AG08396 (cell line): ENCODE measurements around the gene ARHGAP26.

Experiments
- DNase-seq: peaks from one replicate; pipeline ENCODE4 v3.0.0; 2012; ENCODE audit warnings: low spot score, mixed read lengths

ARHGAP26 gene

DNA sequence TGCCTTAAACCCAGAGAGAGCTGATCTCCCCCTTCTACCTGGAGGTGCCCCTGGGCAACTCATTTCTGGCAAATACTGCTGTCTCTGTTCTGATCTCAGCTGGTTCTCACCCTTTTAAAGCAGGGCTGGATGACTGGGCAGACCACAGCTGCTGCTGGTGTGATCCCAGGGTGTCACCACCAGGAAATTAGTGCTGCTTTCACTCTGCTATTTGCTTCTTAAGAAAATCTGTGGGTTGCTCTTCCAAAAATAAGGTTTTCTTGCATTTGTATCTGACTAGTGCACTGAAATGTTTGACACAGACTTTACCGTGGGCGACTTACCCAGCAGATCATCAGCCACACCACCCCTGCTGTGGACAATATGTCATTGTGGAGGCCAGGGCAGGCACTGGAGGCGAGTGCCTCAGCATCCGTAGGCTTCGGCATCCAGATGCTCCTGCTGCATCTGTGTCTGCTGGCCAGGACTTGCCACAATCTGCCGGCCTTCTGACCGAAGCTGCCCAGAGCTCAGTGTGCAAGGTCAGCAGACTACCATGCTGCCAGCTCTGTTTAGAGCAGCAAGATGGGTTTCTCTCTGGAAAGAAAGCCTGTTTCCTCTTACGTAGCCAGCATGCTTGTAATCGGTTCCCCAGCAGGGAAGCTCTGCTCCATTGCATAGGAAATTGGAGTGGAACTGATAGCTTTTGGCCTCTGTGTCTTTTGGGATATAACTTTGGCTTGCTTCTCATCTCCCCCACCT is 13.6 kb downstream of the ARHGAP26 start:
- DNase-seq = peak; percentile 10

DNA sequence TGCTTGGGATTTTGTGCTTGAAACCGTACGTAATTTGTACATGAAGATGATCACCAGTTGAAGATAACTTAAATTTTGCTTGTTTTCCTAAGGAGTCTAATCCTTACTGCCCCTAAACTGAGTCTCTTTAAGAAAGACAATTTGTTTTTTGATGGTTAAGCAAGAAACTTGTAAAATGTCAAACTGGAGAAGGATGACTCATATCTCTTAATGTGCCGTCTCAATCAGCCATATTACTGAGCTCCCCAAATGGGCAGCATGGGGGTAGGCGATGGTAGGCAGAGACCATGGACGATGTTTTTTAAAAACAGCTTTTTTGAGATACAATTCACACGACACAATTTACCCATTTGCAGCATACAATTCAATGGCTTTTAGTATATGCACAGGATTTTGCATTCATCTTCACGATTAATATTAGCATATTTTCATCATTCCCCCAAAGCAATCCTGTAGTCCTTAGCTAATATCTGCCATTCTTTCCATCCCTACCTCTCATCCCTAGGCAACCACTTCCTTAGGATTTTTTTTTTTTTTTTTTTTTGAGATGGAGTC is 14.3 kb downstream of the ARHGAP26 start:
- DNase-seq = no peak

DNA sequence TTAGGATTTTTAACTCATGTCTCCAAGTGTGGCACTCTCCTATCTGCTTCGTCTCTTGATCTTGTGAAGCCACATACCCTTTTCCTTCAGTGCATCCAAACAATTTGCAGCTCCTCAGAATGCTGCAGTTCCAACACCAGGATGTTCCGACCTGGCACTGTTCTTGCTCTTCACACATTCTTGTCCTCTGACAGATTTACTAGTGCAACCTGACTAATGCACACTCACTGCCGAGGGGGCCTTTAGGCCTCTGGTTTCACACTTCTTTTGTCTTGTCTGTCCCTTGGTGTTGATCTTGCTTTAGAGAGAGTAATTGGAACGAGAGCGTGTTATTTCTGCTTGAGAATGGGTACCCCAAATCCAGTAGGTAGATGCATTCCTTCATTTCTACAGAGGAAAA is 15.0 kb downstream of the ARHGAP26 start:
- DNase-seq = no peak

DNA sequence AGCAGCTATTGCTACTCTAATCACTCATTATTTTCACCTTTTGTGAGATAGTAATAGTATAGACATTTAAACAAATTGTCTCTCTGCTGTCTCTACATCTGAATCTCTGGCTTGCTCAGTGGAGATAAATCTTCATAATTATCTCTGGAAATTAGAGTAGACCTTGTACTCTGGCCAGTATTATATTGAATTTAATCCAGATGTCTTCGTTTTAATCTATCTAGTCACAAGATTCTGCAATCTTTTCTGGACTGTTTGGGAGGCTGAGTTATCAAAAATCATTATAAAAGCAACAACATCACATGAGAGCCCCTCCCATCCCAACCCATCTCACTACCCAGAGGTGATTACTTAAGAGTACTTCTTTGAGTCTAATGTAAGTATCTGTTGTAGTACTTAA is 19.0 kb downstream of the ARHGAP26 start:
- no peak for DNase-seq

DNA sequence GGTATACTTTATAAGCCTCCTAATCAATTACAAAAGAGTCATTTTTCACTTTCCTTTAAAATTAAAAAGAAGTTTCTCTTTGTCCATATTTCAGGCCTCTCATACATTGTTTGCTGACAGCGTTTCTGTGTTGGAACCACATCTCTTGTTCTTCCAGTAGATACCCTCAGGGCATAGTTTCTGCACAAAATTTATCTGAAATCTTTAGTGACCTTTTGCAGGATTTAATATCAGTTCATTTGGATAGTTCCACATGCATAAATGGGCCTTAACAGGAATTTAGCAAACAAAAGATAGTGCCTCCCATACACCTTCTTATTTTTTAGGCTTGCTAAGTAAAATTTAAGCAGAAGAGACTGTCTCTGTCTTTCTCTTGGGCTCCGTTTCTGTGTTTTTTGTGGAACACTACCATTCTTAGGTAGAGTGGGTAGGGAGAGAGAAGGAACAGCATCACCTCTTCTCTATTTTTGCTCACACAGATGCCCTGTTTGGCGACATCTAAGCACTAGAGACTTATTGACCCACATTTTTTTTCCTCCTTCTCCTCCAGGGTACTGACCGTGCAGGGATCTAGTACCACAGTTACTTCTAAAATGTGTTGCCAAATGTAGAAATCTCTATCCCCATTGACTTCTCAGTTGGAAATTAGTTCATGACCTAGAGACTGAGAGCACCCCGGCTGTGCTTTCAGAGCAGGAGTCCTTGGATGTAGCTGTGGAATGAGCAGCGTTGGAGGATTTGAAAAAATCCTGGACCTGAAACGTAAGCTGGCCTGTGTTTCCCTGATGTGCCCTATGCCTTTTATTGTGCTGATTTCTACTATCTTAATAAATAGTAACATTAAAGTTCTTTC is 22.1 kb downstream of the ARHGAP26 start:
- no peak for DNase-seq

DNA sequence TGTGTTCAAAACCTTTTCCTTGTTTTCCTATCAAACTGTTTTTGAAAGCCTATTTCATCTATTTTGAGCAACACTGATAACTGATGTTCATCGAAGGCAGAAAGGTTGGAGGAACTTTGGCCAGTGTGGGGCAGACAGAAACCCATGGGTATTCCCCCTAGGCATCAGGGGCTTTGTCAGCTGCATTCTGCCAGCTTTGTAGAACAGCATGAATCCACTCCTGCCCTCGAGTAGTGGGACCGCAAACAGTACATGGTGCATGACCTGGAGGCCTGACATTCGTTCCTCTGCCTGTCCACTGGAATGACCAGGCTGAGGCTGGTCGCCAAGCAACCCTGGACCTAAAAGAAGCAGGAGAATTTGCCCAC is 22.7 kb downstream of the ARHGAP26 start:
- DNase-seq = no peak

DNA sequence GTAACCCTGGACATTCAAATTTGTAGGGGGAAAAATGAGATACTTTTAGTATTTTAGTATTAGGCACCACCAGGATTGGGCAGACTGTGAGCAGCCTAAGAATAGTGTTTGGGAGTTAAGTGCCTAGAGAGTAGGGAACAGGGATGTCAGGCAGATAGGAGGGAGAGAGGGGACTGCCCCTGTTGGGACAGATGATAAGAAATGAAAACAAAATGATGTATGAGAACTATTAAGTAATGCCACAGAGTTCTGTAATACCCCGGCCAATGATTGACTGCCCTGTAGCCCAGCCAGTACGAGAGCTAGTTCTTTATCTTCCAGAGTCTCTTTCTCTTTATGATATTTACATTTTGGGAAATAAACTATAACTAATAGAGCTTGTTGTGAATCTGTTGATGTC is 24.4 kb downstream of the ARHGAP26 start:
- no peak for DNase-seq

DNA sequence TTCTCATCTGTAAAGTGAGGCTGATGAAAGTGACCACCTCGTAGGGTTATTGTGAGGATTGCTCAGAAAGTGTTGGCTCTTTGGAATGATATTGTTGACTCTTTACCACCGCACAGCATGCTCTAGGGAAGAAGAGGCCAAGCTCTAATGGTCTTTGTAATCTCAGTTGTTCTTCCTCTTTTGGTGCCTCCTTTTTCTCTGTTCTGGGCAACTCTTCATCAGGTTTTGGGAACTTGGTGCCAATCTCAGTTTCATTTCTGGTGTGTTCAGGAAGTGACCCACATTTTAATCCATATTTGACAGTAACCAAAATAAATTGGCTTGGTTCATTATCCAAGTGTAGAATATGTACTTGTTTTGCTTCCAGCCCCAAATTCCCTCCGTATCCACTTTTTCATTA is 25.1 kb downstream of the ARHGAP26 start:
- no peak for DNase-seq

DNA sequence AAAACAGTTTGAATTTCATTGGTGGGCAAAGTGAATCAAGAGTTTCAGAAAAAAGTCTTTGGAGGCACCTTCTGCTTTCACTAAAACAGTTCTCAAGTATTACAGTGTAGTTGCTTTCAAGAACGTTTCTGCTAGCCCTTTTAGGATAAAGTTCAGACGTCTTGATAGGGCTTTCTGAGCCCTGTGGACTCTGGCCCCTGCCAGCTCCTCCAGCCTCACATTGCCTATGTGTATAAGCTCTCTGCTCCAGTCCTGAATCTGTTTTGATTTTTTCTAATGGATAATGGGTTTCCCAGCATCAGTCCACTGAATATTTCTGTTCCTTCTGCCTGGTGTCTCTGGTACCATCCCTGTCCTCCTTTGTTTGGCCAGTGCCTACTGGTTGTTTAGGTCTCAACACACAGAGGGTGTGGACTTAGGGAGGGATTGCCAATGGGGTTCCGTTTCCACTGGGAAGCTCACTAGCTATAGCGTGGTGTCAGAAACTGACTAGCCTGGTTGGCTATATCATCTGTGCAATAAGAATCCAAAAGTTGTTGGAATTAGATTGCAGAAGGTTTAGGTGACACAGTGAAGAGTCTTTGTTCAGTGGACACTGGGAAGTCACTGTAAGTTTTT is 26.4 kb downstream of the ARHGAP26 start:
- DNase-seq = no peak

DNA sequence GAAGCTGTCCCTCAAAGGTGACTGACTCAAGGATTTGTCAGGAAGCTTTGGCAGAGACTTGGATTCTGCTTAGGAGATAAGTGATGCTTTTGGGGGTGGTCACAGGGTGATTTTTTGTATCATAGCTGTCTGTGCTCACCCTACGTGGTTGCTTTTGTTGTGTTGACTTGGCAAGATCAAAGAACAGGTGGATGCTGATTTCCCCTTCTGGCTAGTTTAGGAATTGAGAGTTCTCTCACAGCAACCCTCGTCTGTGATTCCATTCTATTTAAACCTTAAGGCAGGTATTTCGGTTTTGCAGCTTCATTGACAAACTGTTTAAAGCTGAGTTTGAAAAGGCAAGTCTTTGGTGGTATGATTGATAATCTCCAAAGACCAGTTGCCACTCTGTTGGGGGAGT is 27.2 kb downstream of the ARHGAP26 start:
- no peak for DNase-seq

DNA sequence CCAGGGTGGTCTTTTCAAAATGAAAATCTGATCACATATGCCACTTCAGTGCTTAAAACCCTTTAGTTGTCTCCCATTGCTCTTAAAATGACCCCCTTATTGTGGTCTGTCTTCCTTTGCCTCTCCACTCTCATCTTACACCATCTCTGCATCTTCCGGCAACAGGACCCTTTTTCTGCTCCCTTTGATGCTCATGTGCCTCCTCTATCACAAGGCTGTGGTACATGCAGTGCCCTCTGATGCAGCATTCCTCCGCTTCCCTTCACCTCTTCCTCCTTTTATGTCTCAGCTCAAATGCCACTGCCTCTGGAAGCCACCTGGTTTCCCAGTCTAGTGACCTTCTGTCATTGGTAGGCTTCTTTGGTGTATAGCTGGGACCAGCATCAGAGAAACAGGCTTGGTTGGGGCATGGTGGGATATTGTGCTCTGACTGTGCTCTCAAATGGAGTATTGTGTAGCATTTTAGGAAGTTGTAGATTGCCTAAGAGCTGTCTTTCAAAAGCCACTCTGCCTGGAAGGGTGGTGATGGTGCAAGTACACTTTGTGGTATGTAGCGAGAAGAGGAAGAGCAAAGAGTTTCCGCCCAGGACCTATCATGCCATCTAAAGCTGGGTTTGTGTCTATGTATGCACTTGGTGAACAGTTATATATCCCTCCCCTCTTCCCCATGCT is 28.1 kb downstream of the ARHGAP26 start:
- DNase-seq = no peak

DNA sequence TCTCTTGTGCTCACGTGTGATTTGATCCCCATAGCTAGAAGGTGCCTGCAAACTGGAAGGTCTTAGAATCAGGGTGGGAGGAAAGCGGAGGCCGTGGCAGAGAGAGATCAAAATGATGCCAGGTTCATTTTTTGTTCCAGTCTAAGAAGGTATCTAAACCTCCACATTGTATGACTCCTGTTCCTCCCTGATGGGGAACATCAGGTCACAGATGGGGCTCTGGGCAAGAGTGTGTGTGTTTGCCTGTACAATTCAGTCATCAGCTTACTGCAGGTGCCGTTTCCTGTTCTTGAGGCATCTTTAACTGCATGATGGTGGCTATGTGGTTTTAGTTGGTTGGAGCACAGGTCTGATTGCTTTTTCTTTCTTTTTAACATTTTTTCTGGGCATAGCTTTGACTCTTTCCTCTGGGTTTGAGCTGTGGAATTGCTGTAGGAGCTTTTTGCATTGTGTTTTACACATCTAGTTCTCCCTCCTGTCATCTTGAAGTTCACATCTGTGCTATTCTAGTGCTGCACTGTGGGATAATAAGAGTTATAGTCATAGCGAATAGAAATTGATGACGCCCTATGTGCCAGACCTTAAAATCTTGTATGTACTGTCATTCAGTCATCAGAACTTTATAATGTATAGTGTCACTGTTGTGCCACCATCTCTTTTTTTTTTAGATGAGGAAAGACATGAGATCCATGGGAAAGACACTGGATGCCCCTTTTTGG is 30.8 kb downstream of the ARHGAP26 start:
- no peak for DNase-seq

DNA sequence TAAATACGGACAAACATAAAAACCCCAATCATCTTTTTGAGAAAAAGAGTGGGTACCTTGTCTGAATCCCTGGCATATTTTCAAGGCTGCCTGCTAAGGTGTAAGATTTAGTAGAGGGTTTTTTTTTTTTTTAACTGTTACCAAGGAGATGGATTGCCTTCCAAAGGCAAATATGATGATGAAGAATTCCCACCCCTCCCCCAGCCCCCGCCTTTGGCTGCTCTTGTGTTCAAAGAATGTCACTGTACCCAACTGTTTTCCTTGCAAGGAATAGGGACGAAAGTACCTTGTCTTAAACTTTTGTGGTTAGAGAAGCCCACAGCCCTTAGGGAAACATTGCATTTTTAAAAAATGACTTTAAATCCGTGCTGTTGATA is 31.3 kb downstream of the ARHGAP26 start:
- no peak for DNase-seq

DNA sequence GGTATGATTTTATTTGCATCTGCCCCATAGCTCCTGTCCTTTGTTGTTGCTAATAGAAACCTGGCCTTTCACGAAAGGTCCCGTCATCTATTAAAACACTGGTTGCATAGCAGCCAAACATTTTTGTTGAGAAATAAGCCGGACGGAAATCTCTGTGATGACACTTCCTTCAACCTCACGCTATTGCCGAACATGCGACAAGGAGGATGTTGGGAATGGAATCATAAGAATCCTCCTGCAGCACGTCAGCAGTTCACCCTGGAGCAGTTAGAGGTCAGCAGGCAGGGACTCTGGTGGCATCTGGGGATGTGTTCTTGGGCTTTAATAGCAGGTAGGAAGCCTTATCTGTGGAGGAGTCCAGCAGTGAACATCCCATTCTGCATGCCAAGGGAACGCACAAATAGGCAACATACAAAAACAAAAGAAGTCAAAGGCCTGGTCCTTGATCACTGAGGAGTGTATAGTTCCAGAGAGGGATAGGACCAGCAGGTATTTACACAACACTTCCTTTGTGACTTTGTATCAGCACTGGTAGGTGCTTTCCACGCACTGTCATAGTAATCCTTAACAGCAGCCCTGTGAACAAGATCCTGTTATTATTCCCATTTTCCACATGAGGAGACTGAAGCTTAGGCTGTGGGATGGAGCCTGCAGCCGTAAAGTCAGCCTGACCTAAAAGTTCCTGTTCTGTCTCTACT is 33.4 kb downstream of the ARHGAP26 start:
- DNase-seq = no peak

DNA sequence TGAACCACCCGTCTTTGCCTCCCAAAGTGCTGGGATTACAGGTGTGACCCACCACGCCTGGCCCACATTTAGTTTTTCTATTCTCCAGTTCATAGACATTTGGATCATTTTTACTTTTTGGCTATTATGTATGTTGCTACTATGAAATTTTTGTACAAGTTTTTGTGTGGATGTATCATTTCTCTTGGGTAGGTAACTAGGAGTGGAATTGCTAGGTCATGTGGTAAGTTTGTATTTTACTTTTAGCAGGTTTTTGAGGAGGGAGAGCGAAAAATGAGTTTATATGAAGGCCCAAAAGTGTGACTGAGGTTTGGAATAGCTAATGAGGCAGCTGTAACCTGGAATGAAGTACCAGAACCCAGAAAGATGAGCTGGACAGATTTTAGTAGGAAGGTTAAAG is 35.2 kb downstream of the ARHGAP26 start:
- no peak for DNase-seq

DNA sequence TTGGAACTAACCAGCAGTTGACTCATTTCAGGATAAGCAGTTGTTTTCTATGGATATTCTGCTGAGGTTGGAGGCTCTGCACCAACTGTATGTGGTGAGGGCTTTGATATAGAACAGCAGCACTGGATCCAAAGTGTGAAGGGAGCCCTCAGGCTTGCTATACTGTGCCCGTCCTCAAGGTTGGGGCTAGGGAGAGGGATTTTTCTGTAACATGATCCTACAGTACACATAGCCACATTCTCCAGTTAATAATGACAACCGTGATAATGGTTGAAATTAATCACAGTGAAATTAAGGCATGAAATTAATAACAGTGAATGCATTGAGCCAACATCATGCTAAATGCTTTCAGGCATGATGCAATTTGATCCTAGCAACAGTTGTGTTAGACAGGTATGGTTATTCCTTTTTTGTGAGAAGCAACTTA is 36.7 kb downstream of the ARHGAP26 start:
- DNase-seq = no peak

DNA sequence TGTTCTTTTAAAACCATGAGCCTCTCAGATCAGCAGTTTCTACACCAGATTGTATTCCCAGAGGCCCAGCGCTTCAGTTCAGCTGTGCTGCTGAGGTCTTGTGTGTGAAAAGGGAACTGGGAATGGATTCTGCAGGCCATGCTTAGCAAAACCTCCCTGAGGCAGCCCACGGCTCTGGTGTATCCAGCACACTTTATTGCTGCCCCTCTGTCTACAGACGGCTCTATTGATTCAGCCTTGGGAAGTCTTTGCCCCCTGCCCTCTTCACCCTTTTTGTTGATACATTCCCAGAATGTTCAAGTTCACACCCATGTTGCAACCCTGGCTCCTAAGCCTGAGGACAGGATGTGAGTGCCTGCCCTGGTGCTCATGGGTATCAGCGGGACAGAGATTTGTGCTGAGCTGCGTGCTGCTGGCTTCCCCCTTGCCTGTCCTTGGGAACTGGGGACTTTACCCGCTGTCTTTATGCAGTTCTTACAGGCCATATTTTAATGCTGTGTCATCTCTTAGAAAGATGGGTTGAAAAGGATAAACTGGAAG is 37.3 kb downstream of the ARHGAP26 start:
- no peak for DNase-seq

DNA sequence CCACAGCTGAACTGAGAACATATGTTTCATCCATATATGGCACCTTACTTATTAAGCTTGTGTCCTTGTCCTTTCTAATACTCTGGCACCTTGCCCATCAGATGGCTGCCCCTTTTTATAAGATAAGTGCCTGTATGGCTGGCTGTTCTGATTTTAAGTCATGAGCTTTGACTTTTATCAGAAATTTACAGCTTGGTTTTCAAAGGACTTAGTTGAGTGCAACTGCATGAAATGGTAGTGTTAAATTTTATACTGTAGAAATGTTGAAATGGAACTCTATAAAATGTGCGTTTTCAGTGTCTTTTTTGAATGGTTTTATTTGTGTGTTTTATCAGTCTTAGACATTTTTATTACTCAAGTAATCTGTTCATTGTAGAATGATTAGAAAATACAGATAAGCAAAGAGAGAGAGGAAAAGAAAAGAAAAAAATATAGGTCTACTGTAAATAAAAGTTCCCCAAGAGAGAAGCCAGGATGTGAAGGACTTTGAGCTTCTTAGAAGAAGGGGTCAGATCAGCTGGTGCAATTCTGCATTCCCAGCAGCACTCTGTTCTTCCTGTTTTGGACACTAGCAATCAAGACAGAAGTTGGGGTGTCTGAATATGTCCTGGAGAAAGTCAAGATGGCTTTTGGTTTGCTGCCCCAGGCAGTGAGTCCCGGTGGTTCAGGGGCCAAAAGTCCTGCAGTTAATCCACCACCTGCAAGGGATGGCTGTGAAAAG is 38.9 kb downstream of the ARHGAP26 start:
- DNase-seq = no peak

DNA sequence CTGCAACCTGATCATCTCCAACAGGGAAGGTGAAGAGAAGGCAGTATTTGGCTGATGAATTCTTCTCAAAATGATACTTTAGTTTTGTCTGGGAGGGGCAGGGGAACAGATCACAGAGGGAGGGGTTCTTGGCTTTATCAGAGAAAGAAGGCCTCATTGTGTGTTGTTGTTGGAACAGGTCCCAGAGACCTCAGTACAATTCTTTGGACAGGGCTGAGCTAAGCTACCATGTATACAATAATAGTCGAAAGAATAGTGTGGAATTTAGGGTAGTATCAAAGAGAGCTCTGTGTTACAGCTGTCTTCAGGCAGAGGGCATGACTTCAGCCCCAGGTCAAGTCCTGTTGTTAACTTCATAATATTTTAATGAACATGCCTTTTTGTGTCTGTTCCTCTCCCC is 39.9 kb downstream of the ARHGAP26 start:
- no peak for DNase-seq

DNA sequence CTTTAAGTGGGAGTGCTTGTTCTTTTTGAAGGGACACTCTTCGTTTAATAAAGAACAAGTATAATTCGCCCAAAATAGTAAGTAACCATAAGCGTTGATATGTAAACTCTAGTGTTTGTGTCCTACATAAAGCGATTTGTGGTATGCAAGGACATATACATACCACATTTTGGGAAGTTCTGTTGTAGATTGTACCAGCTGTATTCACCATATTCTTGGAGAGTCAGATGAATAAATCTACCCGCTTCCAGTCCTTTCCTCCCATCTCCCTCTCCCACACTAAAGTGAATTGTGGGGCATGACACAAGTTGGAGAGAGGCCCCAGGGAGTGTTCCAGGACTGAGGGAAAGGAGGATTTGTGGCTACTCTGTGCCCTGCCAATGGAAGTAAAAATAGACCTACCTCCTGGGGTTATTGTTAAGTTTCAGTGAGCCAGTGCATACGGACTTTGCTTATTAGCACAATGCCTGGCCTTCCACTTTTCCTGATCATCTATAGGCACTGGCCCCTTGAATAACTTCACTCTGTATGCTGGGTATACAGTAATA is 40.6 kb downstream of the ARHGAP26 start:
- DNase-seq = no peak
